ENCODE results near the gene IMPA2.

The IMPA2 gene

DNA sequence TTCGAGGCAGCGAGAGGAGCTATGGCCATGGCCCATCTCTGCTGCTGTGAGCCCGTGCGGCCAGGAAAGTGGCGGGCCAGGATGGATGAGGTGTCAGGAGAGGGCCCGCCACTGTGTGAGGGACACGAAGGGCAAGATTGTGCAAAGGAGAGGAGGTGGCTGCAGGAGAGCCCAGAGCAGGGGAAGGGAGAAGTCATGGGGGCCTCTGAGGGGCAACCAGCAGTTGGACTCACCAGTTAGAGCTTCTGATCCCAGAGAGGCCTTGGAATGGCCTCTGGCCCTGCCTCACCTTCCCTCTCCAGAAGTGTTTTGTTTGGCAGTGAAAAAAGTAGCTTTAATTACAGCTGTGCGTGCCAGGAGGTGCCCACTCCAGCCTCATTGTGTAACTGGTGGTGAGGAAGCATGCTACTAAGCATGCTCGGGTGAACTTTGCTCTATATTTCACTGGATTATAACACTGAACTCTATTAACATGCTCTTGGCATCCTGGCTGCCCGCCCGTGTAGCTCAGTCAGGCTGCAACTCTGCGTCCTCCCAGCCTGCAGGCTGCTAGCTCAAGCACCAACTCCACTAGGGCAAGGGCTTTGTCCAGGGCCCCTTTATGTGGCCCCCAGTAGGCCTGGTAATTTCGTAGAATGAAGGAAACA, 34.2 kb downstream of the IMPA2 start:
- Histone ChIP-seq H2BK120ac (ENCODE audit: insufficient read depth, low read length, poor library complexity) (no peak overlapping the region), H3K79me1 (ENCODE audit: low read length) (no peaks in the 10 kb centered on the region), H3K4me2 (ENCODE audit: low read length) (no peak overlapping the region), H4K8ac (ENCODE audit: low read depth, low read length) (no peak overlapping the region), H3K79me2 (ENCODE audit: control insufficient read depth, insufficient read depth, low read length, poor library complexity) (no peaks in the 10 kb centered on the region), H2BK12ac (ENCODE audit: low read length) (no peak overlapping the region), H3K4me1 (ENCODE audit: control insufficient read depth in 1 of 2, insufficient read depth in 2 of 2, low read length in 2 of 2) (peaks cover 0 to 2% of the 10 kb centered on the region in 2 experiments), H3K4ac (ENCODE audit: low read depth, low read length) (no peak overlapping the region), H3K36me3 (ENCODE audit: control insufficient read depth in 1 of 2, insufficient read depth in 2 of 2, low read length in 2 of 2) (no peaks in the 10 kb centered on the region), H3K27me3 (ENCODE audit: insufficient read depth, low read length) (no peaks in the 10 kb centered on the region), H4K12ac (ENCODE audit: low read depth, low read length) (no peak overlapping the region), H3K23ac (ENCODE audit: low read length) (no peak overlapping the region), H3K14ac (ENCODE audit: low read length) (no peak overlapping the region), H3K27ac (ENCODE audit: low read depth, low read length) (no peak overlapping the region), H3K9me3 (ENCODE audit: insufficient read depth, low read depth, low read length) (no peaks in the 10 kb centered on the region), H2AK5ac (ENCODE audit: low read length) (no peak overlapping the region), H4K91ac (ENCODE audit: low read depth, low read length) (no peak overlapping the region), H3K18ac (ENCODE audit: low read length) (no peak overlapping the region), H3K9ac (ENCODE audit: low read length) (no peak overlapping the region), H3K4me3 (ENCODE audit: low read depth, low read length) (no peak overlapping the region), H2AFZ (ENCODE audit: insufficient read depth, low read length, poor library complexity) (no peak overlapping the region), H2BK5ac (ENCODE audit: low read depth, low read length, poor library complexity) (no peak overlapping the region)
- WGBS (ENCODE audit: extremely low coverage, insufficient coverage, insufficient read length), result no CpG with 5 or more reads among the region's 13 CpGs
- DNase-seq, result no peak

- Histone ChIP-seq H3K23ac (ENCODE audit: low read length) (no peak overlapping the region), H3K4ac (ENCODE audit: low read depth, low read length) (no peak overlapping the region), H3K27me3 (ENCODE audit: insufficient read depth, low read length) (no peaks in the 10 kb centered on the region), H4K91ac (ENCODE audit: low read depth, low read length) (no peak overlapping the region), H3K4me1 (ENCODE audit: control insufficient read depth in 1 of 2, insufficient read depth in 2 of 2, low read length in 2 of 2) (peaks cover 0 to 2% of the 10 kb centered on the region in 2 experiments), H4K8ac (ENCODE audit: low read depth, low read length) (no peak overlapping the region), H2BK12ac (ENCODE audit: low read length) (no peak overlapping the region), H3K14ac (ENCODE audit: low read length) (no peak overlapping the region), H2BK5ac (ENCODE audit: low read depth, low read length, poor library complexity) (no peak overlapping the region), H3K4me3 (ENCODE audit: low read depth, low read length) (no peak overlapping the region), H2AFZ (ENCODE audit: insufficient read depth, low read length, poor library complexity) (no peak overlapping the region), H3K18ac (ENCODE audit: low read length) (no peak overlapping the region), H3K79me1 (ENCODE audit: low read length) (no peaks in the 10 kb centered on the region), H2AK5ac (ENCODE audit: low read length) (no peak overlapping the region), H3K4me2 (ENCODE audit: low read length) (no peak overlapping the region), H3K27ac (ENCODE audit: low read depth, low read length) (no peak overlapping the region), H3K9ac (ENCODE audit: low read length) (no peak overlapping the region), H3K79me2 (ENCODE audit: control insufficient read depth, insufficient read depth, low read length, poor library complexity) (no peaks in the 10 kb centered on the region), H3K9me3 (ENCODE audit: insufficient read depth, low read depth, low read length) (no peaks in the 10 kb centered on the region), H4K12ac (ENCODE audit: low read depth, low read length) (no peak overlapping the region), H3K36me3 (ENCODE audit: control insufficient read depth in 1 of 2, insufficient read depth in 2 of 2, low read length in 2 of 2) (no peaks in the 10 kb centered on the region), H2BK120ac (ENCODE audit: insufficient read depth, low read length, poor library complexity) (no peak overlapping the region)
- no peak for DNase-seq
- WGBS (ENCODE audit: extremely low coverage, insufficient coverage, insufficient read length), result no CpG with 5 or more reads among the region's 5 CpGs
Observed at GRCh38 chr18:12017081-12017480, 35.8 kb downstream of the IMPA2 start.

DNA sequence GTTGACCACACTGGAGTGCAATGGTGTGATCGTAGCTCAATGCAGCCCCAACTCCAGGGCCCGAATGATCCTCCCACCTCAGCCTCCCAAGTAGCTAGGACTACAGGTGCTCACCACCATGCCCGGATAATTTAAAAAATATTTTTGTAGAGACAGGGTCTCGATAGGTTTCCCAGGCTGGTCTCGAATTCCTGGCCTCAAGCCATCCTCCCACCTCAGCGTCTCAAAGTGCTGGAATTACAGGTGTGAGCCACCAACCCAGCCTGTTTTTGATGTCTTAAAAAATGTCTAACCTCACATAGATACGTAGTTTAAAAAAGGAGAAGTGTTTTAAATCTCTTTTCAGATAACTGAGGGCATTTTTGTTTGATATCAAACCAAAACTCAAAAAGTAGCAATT, 37.6 kb downstream of the IMPA2 start:
- Histone ChIP-seq H3K4me3 (ENCODE audit: low read depth, low read length) (no peak overlapping the region), H4K91ac (ENCODE audit: low read depth, low read length) (no peak overlapping the region), H3K79me2 (ENCODE audit: control insufficient read depth, insufficient read depth, low read length, poor library complexity) (no peaks in the 10 kb centered on the region), H3K9ac (ENCODE audit: low read length) (no peak overlapping the region), H2AK5ac (ENCODE audit: low read length) (no peak overlapping the region), H3K27me3 (ENCODE audit: insufficient read depth, low read length) (no peaks in the 10 kb centered on the region), H3K27ac (ENCODE audit: low read depth, low read length) (no peak overlapping the region), H2BK12ac (ENCODE audit: low read length) (no peak overlapping the region), H3K4me1 (ENCODE audit: control insufficient read depth in 1 of 2, insufficient read depth in 2 of 2, low read length in 2 of 2) (peaks cover 0 to 2% of the 10 kb centered on the region in 2 experiments), H3K4me2 (ENCODE audit: low read length) (no peak overlapping the region), H3K36me3 (ENCODE audit: control insufficient read depth in 1 of 2, insufficient read depth in 2 of 2, low read length in 2 of 2) (no peaks in the 10 kb centered on the region), H2BK120ac (ENCODE audit: insufficient read depth, low read length, poor library complexity) (no peak overlapping the region), H3K9me3 (ENCODE audit: insufficient read depth, low read depth, low read length) (no peaks in the 10 kb centered on the region), H3K18ac (ENCODE audit: low read length) (no peak overlapping the region), H3K14ac (ENCODE audit: low read length) (no peak overlapping the region), H4K8ac (ENCODE audit: low read depth, low read length) (no peak overlapping the region), H4K12ac (ENCODE audit: low read depth, low read length) (no peak overlapping the region), H2AFZ (ENCODE audit: insufficient read depth, low read length, poor library complexity) (no peak overlapping the region), H2BK5ac (ENCODE audit: low read depth, low read length, poor library complexity) (no peak overlapping the region), H3K4ac (ENCODE audit: low read depth, low read length) (no peak overlapping the region), H3K79me1 (ENCODE audit: low read length) (no peaks in the 10 kb centered on the region), H3K23ac (ENCODE audit: low read length) (no peak overlapping the region)
- DNase-seq, result no peak
- WGBS (ENCODE audit: extremely low coverage, insufficient coverage, insufficient read length), result no CpG with 5 or more reads among the region's 7 CpGs

DNA sequence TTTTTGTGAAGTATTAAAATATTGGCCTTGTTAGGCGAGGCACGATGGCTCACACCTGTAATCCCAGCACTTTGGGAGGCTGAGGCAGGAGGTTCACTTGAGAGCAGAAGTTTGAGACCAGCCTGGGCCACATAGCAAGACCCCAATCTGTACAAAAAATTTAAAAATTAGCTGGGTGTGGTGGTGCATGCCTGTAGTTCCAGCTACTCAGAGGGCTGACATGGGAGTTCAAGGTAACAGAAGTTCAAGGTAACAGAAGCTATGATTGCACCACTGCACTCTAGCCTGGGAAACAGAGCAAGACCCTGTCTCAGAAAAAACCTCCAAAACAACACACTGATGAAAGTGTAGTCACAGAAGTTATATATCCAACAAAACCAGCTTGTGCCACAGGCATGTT, 39.8 kb downstream of the IMPA2 start:
- Histone ChIP-seq H2AFZ (ENCODE audit: insufficient read depth, low read length, poor library complexity) (no peak overlapping the region), H3K9me3 (ENCODE audit: insufficient read depth, low read depth, low read length) (no peaks in the 10 kb centered on the region), H4K91ac (ENCODE audit: low read depth, low read length) (no peak overlapping the region), H3K14ac (ENCODE audit: low read length) (no peak overlapping the region), H3K4ac (ENCODE audit: low read depth, low read length) (no peak overlapping the region), H3K4me1 (ENCODE audit: control insufficient read depth in 1 of 2, insufficient read depth in 2 of 2, low read length in 2 of 2) (no peaks in the 10 kb centered on the region), H3K23ac (ENCODE audit: low read length) (no peak overlapping the region), H4K8ac (ENCODE audit: low read depth, low read length) (no peak overlapping the region), H3K18ac (ENCODE audit: low read length) (no peak overlapping the region), H2BK120ac (ENCODE audit: insufficient read depth, low read length, poor library complexity) (no peak overlapping the region), H4K12ac (ENCODE audit: low read depth, low read length) (no peak overlapping the region), H2BK12ac (ENCODE audit: low read length) (no peak overlapping the region), H2BK5ac (ENCODE audit: low read depth, low read length, poor library complexity) (no peak overlapping the region), H3K4me2 (ENCODE audit: low read length) (no peak overlapping the region), H3K27ac (ENCODE audit: low read depth, low read length) (no peak overlapping the region), H2AK5ac (ENCODE audit: low read length) (no peak overlapping the region), H3K9ac (ENCODE audit: low read length) (no peak overlapping the region), H3K79me2 (ENCODE audit: control insufficient read depth, insufficient read depth, low read length, poor library complexity) (no peaks in the 10 kb centered on the region), H3K4me3 (ENCODE audit: low read depth, low read length) (no peak overlapping the region), H3K36me3 (ENCODE audit: control insufficient read depth in 1 of 2, insufficient read depth in 2 of 2, low read length in 2 of 2) (no peaks in the 10 kb centered on the region), H3K79me1 (ENCODE audit: low read length) (no peaks in the 10 kb centered on the region), H3K27me3 (ENCODE audit: insufficient read depth, low read length) (no peaks in the 10 kb centered on the region)
- WGBS (ENCODE audit: extremely low coverage, insufficient coverage, insufficient read length), result no CpG with 5 or more reads among the region's 2 CpGs
- no peak for DNase-seq
